SK-N-MC (cell line): ENCODE measurements around the gene TIMP2.

ENCODE experiments used
- EZH2 ChIP-seq: fragments of 200-600 bp; sonication (generic); IDR thresholded peaks from one replicate; pipeline ENCODE4 v1.6.1; 2017; ENCODE audit warnings: antibody characterized with exemption
- FOXP2 ChIP-seq: optimal IDR thresholded peaks from 2 replicates; pipeline ENCODE3; 2011; ENCODE audit warnings: mild to moderate bottlenecking, moderate library complexity; ENCODE audit not compliant: insufficient read depth; ENCODE audit errors: extremely low read length, control extremely low read depth
- POLR2AphosphoS5 ChIP-seq: IDR thresholded peaks from 2 replicates; pipeline ENCODE4 v1.6.1; 2012; ENCODE audit warnings: mild to moderate bottlenecking, low read depth, low read length, borderline replicate concordance

- TF ChIP-seq POLR2AphosphoS5 (no peak), EZH2 (no peak), FOXP2 (no peak)
Measured at GRCh38 chr17:78825696-78826095, 99.5 kb downstream of the TIMP2 start.
